GM19452 (cell line): ENCODE measurements around the gene MLIP.
"Not testable (repeated sequence)": the region's sequence is repeated elsewhere in the genome, so short reads cannot be mapped to it uniquely, and the experiment has no call there.

Source experiments
- ATAC-seq: cut with Tn5 transposase; IDR thresholded peaks from one replicate; pipeline ENCODE4 v1.9.1; 2021; ENCODE audit not compliant: unreplicated experiment

The MLIP gene

DNA sequence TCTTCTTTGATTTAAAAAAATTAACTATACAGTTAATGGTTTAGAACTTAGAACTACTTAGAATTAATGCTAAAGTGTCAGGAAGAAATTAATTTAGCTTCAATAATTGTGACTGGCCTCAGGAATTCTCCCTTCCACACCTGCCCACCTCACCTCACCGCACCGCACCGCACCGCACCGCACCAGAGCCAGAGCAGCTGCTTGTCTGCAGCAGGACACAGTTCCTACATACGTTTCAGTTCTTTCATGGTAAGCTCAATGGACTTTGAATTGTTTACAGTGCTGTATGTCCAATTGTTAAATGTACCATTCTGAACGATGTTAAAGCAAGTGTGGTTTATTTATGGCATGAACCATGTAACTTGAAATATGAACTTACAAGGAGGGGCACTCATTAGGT is 98.7 kb downstream of the MLIP start:
- ATAC-seq = not testable (repeated sequence)

DNA sequence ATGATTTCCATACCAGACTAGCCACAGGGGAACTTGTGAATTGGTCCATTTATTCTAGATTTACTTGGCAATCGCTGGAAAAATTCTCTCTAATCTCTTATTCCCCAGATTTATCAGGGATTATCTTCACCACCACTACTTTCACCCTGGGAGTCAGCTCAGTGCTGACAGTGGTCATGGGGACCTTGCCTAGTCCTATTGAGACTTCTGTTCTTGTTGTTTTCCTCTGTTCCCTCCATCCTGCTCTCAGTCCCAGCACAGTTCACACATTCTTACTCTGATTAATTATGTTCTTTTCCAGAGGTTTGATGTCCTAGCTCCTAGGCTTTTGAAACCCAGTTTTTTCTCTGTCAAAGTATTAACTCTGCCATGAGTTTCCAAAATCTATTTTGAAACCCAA is 103.0 kb downstream of the MLIP start:
- ATAC-seq = no peak

DNA sequence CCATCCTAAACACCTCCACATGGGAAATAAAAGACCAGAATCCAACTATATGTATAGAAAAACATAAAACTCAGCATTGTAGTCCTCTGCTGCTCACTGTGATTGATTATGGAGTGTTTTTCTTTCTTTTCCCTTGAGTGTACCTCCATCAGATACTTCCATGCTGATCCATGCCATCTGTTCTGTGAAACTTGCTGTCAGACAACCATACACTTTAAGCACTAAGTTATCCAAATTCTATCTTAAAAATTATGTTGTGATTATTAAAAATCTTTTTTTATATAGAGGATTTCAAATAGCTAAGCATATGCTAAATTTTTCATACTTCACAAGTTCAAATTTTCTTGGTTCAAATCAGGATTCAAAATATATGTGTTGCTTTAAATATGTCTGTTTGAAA is 105.1 kb downstream of the MLIP start:
- no peak for ATAC-seq

DNA sequence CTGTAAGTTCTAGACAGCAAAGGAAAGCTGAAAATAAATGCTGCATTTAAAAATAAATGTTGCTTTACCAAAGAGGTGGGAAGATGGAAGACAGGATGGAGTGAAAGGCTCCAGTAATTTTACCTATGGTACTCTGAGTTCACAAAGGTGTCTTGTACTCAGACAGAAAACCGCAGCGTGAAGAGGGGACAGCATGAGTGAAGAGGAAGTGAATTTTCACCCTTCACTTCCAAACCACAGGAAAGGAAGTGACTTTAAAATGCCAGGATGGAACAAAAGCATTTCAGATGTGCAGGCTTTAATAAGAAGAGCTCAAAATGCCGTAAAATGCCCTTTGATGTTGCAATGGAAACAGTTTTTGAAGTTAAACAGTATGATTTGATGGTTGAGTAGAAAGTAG is 105.8 kb downstream of the MLIP start:
- ATAC-seq = peak; percentile 79

DNA sequence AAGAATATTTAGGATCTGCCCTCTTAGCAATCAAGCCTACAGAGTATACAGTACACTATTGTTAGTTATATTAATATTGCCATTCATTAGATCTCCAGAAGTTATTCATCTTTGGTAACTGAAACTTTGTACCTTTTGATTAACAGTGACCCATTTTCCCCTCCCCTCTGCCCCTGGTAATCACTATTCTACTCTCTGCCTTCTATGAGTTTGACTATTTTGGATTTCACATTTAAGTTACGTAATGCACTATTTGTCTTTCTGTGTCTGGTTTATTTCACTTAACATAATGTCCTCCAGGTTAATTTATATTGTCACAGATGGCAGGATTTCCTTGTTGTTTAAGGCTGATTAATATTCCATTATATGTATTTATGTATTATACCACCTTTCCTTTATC is 111.0 kb downstream of the MLIP start:
- ATAC-seq = no peak

DNA sequence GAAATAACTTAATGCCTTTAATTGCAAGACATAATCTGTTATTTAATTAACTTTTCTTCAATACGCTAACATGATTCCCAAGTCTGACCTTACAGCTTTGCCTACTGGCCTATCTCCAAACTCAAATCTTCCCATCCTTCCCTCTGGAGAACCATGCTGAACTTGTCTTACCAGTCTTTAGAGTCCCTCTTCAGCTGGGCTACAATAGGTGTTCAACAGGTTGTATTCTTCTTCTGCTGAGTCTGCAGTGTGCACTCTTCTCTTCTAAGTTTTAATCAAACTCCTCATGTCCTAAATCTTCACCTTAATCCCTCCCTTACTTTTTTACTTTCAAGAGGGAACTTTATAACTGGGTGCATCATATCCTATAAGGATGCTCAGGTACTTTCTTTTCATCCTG is 121.5 kb downstream of the MLIP start:
- no peak for ATAC-seq

DNA sequence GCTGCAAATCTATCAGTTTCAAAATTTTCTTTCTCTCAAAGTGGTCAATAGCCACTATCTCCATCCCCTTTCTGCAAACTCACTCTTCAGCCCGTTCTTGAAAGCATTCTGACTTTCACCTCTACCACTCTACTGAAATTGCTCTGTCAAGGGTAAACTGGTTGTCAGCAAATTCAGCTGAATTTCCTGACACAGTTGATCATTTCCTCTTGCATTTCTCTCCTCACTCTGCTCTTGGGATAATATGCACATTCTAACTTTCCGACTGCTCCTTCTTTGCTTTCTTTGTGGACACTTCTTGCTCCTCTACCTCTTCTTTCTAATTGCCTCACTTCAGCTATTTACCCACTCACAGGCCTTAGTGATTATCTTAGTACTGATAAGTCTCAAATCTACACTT is 123.3 kb downstream of the MLIP start:
- no peak for ATAC-seq

DNA sequence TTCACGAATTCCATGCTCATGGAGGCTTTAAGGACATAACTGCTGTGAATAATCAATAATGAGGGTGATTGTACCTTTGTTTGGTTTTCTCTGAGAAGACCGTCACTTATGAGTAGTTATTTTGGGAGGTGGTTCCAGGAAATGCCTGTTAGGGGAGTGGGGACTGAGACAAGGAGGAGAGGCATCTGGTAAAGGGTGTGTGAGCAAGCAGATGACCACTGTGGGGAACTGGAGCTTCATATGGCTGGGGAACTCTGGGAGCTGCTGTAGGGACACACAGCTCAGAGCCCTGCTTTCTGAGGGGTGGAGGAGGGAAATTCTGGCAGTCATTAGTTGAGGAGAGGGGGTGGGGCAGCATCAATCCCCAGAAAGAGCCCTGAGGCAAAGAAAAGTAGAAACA is 125.7 kb downstream of the MLIP start:
- ATAC-seq = no peak

DNA sequence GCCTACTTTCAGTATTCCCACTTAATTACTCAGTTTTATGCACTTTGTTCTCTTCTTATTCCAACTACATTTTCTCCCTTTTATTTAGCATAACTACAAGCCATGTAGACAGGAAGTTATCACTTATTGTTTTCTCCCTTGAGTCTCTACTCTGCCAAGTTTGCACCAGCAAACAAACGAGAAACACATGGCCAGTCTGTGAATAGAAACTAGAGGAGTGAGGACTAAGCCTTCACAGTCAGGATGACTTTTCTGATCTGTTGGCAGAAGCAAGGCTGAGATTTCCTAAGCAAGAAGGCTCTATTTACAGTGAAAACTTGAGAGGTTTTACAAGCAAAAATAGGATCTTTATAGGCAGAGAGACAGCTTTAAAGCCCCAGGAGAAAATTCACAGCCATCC is 127.2 kb downstream of the MLIP start:
- no peak for ATAC-seq

DNA sequence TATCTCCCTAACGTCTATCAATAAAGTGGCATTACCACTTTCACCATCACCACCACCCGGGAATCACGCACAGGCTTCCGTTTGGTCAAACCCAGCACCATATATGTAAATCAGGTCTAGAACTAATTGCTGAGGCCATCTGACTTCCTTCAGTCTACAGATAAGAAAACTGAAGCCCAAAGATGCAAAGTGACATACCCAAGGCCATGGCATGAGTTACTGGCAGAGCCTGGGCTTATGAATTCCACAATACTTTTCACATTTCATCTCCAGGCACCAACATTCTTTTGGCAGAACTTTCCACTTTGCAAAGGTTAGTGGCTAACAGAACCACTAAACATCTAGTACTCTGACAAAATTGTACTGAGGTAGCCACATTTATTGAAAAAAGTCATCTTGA is 132.5 kb downstream of the MLIP start:
- ATAC-seq = no peak

DNA sequence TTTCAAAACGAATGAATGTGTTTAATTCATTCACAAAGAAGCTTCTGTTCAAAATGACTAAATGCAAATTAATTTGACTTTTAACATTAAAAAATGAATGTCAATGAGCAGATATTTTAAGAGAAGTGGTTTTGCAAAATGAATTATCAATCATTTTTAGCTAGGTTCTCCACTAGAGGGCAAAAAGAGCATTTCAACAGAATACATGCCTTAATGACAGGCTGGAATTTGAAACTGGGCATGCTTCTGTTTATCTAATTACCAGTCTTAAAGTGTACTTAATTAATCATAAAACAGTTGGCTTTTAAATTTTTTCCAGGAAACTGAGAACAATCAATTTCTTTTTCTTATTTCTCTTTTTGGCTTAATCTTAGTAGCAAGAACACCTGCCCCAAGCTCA is 133.2 kb downstream of the MLIP start:
- ATAC-seq = no peak

DNA sequence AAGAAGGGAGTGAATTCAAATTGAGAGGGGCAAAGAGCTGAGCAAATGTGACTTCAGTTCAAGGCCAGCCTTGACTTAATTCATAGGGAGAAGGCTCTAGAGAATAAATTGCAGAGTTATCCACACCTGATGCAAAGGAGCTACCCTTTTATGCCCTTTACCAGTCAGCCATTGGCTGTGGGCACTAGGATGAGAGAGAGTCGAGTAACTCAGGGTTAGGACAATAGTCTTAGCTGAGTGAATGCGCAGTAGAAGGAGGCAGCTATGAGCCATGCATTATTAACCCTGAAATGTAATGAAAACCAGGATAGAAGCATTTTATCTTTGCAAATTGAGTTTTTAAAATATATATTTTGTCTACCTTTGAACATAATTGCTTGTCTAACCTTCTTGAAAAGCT is 134.0 kb downstream of the MLIP start:
- no peak for ATAC-seq

DNA sequence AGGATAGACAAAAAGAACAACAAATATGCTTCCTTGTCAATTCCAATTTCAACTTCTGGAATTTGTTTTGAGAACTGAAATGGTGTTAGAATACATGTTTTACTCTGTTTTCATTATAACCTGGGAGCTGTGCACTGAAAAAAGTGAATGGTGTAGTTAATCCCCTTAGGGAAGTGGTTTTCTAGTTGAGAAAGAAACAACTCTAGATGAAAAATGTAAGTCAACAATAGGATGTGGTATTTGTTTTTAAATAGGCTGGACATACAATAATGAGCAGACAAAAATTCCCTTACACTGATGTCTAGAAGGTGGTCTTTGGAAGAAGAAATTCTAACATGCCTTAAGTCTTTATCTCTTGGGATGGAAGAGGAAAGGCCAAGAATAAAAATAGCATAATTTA is 137.1 kb downstream of the MLIP start:
- ATAC-seq = no peak

DNA sequence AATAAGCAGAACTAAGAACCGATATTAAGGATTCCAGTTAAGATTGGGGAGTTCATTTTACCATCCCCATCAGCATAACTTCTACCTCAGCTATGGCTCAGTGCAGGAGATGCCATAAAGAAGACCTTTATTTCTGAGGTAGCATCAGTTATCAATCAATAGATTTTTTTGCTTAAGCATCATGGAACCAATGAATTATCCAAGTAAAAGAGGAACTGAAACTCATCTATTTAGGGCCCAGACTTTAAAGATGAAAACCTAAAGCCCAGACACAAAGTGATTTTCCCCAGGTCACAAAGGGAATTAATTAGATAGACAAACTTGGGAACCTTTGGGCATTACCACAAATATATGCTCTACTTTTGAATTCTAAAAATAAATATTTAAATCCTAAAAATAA is 137.8 kb downstream of the MLIP start:
- ATAC-seq = peak; percentile 55

DNA sequence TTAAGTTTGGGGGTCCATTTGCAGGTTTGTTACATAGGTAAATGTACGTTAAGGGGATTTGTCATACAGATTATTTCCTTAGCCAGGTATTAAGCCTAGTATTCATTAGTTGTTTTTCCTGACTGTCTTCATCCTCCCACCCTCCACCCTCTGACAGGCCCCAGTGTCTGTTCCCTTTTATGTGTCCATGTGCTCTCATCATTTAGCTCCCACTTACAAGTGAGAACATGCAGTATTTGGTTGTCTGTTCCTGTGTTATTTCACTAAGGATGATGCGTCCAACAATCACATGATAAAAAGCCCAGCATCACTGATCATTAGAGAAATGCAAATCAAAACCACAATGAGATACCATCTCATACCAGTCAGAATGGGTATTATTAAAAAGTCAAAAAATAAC is 138.6 kb downstream of the MLIP start:
- ATAC-seq = not testable (repeated sequence)

DNA sequence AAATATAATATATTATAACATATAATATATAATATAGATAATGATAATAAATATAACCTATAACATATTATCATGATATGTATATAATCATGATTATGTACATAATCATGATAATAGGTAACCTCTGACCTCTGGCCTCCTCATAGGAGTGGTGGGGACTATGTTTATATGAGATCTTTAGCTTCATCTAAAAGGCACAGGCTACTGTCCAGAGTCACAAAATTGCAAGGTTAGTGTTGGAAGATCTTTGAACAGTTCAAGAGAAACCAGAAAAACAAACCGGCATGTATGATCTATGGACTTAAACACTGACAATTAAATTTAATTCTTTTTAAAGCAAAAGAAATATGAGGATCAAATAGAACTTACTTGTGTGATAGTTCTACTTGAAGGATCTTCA is 141.3 kb downstream of the MLIP start:
- no peak for ATAC-seq

DNA sequence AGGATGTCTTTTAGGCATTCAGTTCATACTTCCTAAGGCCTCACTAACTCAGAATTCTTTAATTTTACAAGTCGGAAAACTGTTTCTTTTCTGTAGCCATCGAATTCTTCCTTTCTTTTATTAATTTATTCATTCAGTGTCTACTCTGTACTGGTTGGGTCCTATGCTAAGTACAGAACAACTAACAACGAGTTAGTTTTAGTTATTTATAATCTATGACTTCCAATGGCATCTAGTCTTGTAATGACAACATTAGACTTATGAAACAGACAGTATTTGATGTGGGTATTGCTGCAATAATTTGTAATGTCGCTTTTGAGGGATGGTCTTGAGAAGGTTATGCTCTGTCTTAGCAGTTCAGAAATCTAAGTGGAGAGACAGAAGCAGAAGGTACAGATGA is 141.7 kb downstream of the MLIP start:
- ATAC-seq = no peak

DNA sequence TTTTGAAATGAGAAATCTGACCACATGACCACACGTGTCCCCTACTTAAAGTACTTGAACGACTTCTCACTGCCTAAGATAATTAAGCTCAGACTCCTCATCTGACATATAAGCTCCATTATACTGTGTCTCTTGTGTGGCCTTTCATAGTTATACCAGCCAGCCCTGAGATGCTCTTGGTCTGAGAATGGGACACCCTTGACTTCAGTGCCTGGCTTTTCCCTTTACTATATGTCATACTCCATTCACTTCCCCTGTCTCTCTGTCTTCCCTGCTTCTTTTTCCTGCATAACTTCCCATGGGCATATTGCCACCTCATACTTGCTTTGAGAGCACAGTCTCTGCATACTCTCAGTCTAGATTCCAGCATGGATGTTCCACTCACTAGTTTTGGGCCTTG is 143.6 kb downstream of the MLIP start:
- ATAC-seq = no peak

DNA sequence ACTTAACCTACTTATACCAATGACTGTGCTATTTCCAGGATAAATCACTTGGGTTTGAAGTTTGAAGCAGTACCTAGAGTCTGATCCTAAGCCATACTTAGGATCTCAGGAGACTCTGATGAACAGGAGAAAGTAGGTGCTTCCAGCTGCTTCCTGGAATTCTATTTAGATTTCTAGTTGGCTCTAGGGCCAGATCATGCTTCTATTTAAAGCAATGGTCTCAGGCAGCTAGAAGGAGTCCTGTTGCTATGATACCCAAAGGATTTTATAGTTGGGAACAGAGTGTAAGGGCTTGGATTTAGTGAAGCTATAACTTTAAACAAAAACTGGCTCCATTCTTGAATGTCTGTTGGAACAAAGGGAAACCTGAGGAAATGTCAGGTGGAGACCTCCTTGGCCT is 144.6 kb downstream of the MLIP start:
- no peak for ATAC-seq

DNA sequence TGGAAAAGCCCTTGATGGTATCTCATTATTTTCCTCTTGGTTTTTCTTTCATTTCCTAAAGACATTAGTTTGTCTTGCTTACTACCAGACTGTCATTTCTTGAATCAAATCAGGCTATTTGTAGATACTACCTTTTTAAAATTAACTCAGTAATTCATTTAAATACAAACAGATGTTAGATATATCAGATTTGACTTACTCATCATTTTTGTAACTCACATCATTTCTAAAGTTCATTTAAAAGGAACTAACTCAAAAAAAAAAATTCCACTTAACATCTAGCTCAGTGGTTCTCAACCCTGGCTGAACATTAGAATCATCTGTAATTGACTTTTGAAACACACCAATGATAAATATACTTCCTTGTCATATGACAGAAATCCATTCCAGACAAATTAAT is 148.8 kb downstream of the MLIP start:
- no peak for ATAC-seq

DNA sequence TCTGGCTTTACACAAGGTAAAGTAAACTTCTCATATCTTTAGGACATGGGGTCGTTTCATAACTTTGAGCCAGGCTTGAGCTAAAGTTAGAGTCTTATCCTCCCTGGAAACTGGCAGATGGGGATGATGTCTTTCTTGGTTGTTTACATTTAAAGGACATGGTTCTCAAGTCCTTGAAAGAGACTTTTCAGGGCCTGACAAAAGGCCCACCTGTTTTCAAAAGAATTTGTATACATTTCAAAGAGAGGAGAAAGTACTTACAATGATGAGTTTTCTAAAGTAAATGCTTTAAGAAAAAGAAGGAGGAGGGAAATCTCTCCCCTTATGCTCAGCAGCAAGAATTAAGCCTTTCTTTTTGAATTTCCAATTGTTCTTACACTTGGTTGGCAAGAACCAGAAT is 151.3 kb downstream of the MLIP start:
- ATAC-seq = no peak

DNA sequence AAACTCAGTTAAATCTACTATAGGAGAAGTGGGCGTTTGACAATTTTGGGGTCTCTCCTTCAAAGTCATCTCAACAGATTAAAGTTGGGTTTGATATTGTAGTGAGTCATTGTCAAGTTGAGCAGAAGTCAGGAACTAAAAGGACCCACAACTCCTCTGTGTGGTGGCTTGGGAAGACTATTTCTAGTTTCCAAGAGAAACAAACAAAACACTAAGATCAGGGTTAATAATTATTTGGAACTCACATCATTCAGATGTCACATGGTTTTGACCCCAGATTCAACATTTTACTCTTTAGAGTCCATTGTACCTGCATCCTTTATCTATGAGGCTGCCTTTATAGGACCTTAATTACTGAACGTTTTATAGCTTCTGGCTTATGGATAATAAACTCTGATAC is 151.7 kb downstream of the MLIP start:
- ATAC-seq = no peak

DNA sequence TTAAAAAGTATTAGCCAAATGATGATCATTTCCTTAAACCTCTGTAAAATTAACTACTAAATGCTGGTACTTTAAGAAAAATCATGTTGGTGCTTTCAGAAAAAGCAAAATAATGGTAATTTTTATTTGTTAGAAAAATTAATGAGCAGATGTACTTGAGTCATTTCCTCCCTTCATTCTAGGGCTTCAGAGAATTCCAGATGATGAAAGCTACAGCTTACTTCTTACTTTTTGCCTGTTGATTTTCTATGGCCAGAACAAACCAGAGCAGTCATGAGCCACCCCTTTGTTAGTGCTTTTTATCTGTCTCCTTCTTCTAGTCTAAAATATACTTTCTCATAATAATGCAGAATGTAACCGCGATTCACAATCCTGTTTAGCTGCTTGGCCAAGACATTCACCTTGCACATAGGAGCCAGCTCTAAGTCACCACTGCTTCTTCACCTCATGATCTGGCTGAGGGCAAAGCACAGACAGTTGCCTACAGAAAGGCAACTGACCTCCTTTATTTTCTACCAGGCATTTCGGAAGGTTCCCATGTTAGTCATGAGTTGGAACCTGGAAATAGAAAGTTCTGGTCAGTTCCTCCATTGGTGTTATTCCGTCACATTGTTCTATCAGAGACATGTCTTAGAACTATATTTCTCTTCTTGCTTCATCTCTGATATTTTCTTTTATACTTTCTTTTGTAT is 153.5 kb downstream of the MLIP start:
- ATAC-seq = no peak
